IMR-90 (cell line): Measurements from ENCODE around the gene BRIP1. TPM values are rescaled to one million over a fixed set of nuclear protein-coding genes. Genes with fewer than 3 reads are reported as not detected.

ENCODE experiments used
- ATAC-seq: fragments of 200-7000 bp; cut with Tn5 transposase; 2 replicates; pipeline ENCODE4 v1.9.1; 2020; ENCODE audit warnings: low read depth, mild to moderate bottlenecking, moderate library complexity
- BruUV-seq: library from RNA; stranded (reverse); fragments of 400-500 nt; replicated peaks from 2 replicates; lab custom pipeline; 2021; lab: Mats Ljungman, UMichigan
- CTCF ChIA-PET: fragments of 300-600 bp; formaldehyde crosslinking; extraction: SDS; loops from one replicate; lab custom pipeline; 2021; ENCODE audit warnings: antibody characterized with exemption; lab: Yijun Ruan, JAX
- POLR2A ChIA-PET: fragments of 300-600 bp; sonication (Branson Sonifier 250); formaldehyde crosslinking; loops from one replicate; lab custom pipeline; 2022; ENCODE audit warnings: antibody characterized with exemption; ENCODE audit not compliant: unreplicated experiment; lab: Charles Lee
- DNase-seq: peaks from one replicate; pipeline ENCODE4 v3.0.0; 2013
- H2AFZ ChIP-seq: replicated peaks from 2 replicates; pipeline ENCODE3; 2013; ENCODE audit warnings: low read length, mild to moderate bottlenecking; ENCODE audit not compliant: poor library complexity
- H2AK5ac ChIP-seq: 2 replicates; pipeline ENCODE4 v1.6.1; 2013; ENCODE audit warnings: low read depth, low read length, inconsistent platforms
- H2AK9ac ChIP-seq: replicated peaks from 2 replicates; pipeline ENCODE3; 2013; ENCODE audit warnings: mild to moderate bottlenecking, low read depth, low read length, moderate library complexity; ENCODE audit not compliant: poor library complexity
- H2BK120ac ChIP-seq: 2 replicates; pipeline ENCODE4 v1.6.1; 2013; ENCODE audit warnings: low read depth, low read length, inconsistent platforms
- H2BK15ac ChIP-seq: 3 replicates; pipeline ENCODE4 v1.6.1; 2013; ENCODE audit warnings: low read depth, low read length, inconsistent platforms
- H2BK20ac ChIP-seq: 2 replicates; pipeline ENCODE4 v1.6.1; 2013; ENCODE audit warnings: low read depth, mild to moderate bottlenecking, inconsistent platforms, low read length, moderate library complexity
- H2BK5ac ChIP-seq: 2 replicates; pipeline ENCODE4 v1.6.1; 2013; ENCODE audit warnings: mild to moderate bottlenecking, low read depth, low read length, inconsistent platforms; ENCODE audit not compliant: poor library complexity, severe bottlenecking
- H3K14ac ChIP-seq: replicated peaks from 2 replicates; pipeline ENCODE4 v1.6.1; 2013; ENCODE audit warnings: low read depth, low read length, inconsistent platforms
- H3K18ac ChIP-seq: 2 replicates; pipeline ENCODE4 v1.6.1; 2013; ENCODE audit warnings: low read depth, low read length, control low read depth
- H3K23ac ChIP-seq: 2 replicates; pipeline ENCODE4 v1.6.1; 2013; ENCODE audit warnings: low read depth, low read length, inconsistent platforms
- H3K27ac ChIP-seq: 2 replicates; pipeline ENCODE4 v1.5.1; 2013; ENCODE audit warnings: mild to moderate bottlenecking, control low read depth, low read length; ENCODE audit not compliant: insufficient read depth
- H3K27me3 ChIP-seq: 2 replicates; pipeline ENCODE4 v1.6.1; 2013; ENCODE audit warnings: low read length; ENCODE audit not compliant: control insufficient read depth, insufficient read depth
- H3K36me3 ChIP-seq: 2 replicates; pipeline ENCODE4 v1.6.1; 2013; ENCODE audit warnings: low read length, mixed read lengths; ENCODE audit not compliant: control insufficient read depth, insufficient read depth
- H3K4ac ChIP-seq: 2 replicates; pipeline ENCODE4 v1.6.1; 2013; ENCODE audit warnings: low read depth, low read length, inconsistent platforms
- H3K4me1 ChIP-seq: 2 replicates; pipeline ENCODE4 v1.6.1; 2013; ENCODE audit warnings: low read length, mixed read lengths; ENCODE audit not compliant: control insufficient read depth, insufficient read depth
- H3K4me2 ChIP-seq: 2 replicates; pipeline ENCODE4 v1.6.1; 2013; ENCODE audit warnings: low read depth, mild to moderate bottlenecking, control low read depth, low read length, moderate library complexity
- H3K4me3 ChIP-seq: 2 replicates; pipeline ENCODE4 v1.5.1; 2013; ENCODE audit warnings: low read depth, mild to moderate bottlenecking, control low read depth, low read length, moderate library complexity; ENCODE audit not compliant: insufficient read depth
- H3K56ac ChIP-seq: 2 replicates; pipeline ENCODE4 v1.6.1; 2013; ENCODE audit warnings: low read length, inconsistent platforms; ENCODE audit not compliant: insufficient read depth; ENCODE audit errors: extremely low read depth
- H3K79me1 ChIP-seq, 2 experiments: 2 replicates each; pipeline ENCODE4 v1.6.1; 2013; ENCODE audit warnings: low read length in 2 of 2, inconsistent platforms in 1 of 2, low read depth in 1 of 2
- H3K9ac ChIP-seq: 2 replicates; pipeline ENCODE4 v1.6.1; 2013; ENCODE audit warnings: low read depth, low read length, control low read depth
- H3K9me1 ChIP-seq: 2 replicates; pipeline ENCODE4 v1.6.1; 2013; ENCODE audit warnings: low read length, inconsistent platforms; ENCODE audit not compliant: insufficient read depth
- H3K9me3 ChIP-seq: 2 replicates; pipeline ENCODE4 v1.6.1; 2013; ENCODE audit warnings: low read length; ENCODE audit not compliant: control insufficient read depth, insufficient read depth
- H4K20me1 ChIP-seq: 2 replicates; pipeline ENCODE4 v1.6.1; 2013; ENCODE audit warnings: low read length, inconsistent platforms; ENCODE audit not compliant: insufficient read depth
- H4K5ac ChIP-seq: 2 replicates; pipeline ENCODE4 v1.6.1; 2013; ENCODE audit warnings: mild to moderate bottlenecking, low read depth, low read length, control low read depth
- H4K8ac ChIP-seq, 2 experiments: 2 replicates each; pipeline ENCODE4 v1.6.1; 2013; ENCODE audit warnings: low read depth in 2 of 2, low read length in 2 of 2, control low read depth in 1 of 2, inconsistent platforms in 1 of 2
- H4K91ac ChIP-seq: 2 replicates; pipeline ENCODE4 v1.6.1; 2013; ENCODE audit warnings: low read depth, low read length, inconsistent platforms; ENCODE audit not compliant: insufficient read depth
- BHLHE40 ChIP-seq: fragments of 150-350 bp; IDR thresholded peaks from 2 replicates; pipeline ENCODE4 v1.6.1; 2016; ENCODE audit warnings: mild to moderate bottlenecking, low read depth, low read length
- MXI1 ChIP-seq: IDR thresholded peaks from 2 replicates; pipeline ENCODE4 v1.6.1; 2012; ENCODE audit warnings: low read depth, mild to moderate bottlenecking, low read length, moderate library complexity, borderline replicate concordance
- NFE2L2 ChIP-seq: fragments of 150-350 bp; IDR thresholded peaks from 2 replicates; pipeline ENCODE4 v1.6.1; 2016; ENCODE audit warnings: low read depth, mild to moderate bottlenecking, low read length
- POLR2A ChIP-seq: IDR thresholded peaks from 2 replicates; pipeline ENCODE4 v1.6.1; 2012; ENCODE audit warnings: mild to moderate bottlenecking, low read depth, low read length
- RAD21 ChIP-seq: IDR thresholded peaks from 2 replicates; pipeline ENCODE4 v1.6.1; 2012; ENCODE audit warnings: low read length, improper control_type of control experiment
- RCOR1 ChIP-seq: IDR thresholded peaks from 2 replicates; pipeline ENCODE4 v1.6.1; 2012; ENCODE audit warnings: mild to moderate bottlenecking, low read length, improper control_type of control experiment; ENCODE audit not compliant: insufficient replicate concordance
- RFX5 ChIP-seq: IDR thresholded peaks from 2 replicates; pipeline ENCODE4 v1.8.0; 2012; ENCODE audit warnings: low read depth, mild to moderate bottlenecking, low read length, moderate library complexity
- SMC3 ChIP-seq: fragments of 150-350 bp; IDR thresholded peaks from 2 replicates; pipeline ENCODE4 v1.6.1; 2016; ENCODE audit warnings: low read depth, mild to moderate bottlenecking, antibody characterized with exemption, low read length, moderate library complexity
- WGBS, 2 experiments: methylation state at CpG; one replicate each; pipeline versions ENCODE4 v1.1.5 to v1.1.7; 2013; ENCODE audit warnings: missing lambda C conversion rate in 2 of 2; ENCODE audit not compliant: insufficient read length in 1 of 2; ENCODE audit errors: extremely low coverage in 2 of 2; 5-methylcytosine and 5-hydroxymethylcytosine counted together
- dilution Hi-C: fragments of 300-500 bp; cut with HindIII; formaldehyde crosslinking; loops from one replicate; pipeline ENCODE4 v1.14.3; 2018; ENCODE audit warnings: low sequenced_read_pairs; ENCODE audit not compliant: unreplicated experiment
- in situ Hi-C: fragments of 300-500 bp; cut with MboI; formaldehyde crosslinking; loops from 3 replicates; pipeline ENCODE4 v1.14.3; 2019; ENCODE audit warnings: low sequenced_read_pairs, inconsistent platforms, mixed read lengths
- intact Hi-C: fragments of 100-400 bp; cut with micrococcal nuclease; formaldehyde crosslinking; loops from 2 replicates; pipeline ENCODE4 v1.10.0; 2022
- polyA plus RNA-seq, 3 experiments: library from polyadenylated mRNA; depleted of rRNA; stranded (reverse); fragments of >200 nt; gene quantifications; 2 replicates each; pipeline ENCODE4 v1.2.3, GENCODE V29; 2012; ENCODE audit warnings: low replicate concordance in 1 of 3
- total RNA-seq: library from RNA; depleted of rRNA; stranded (reverse); fragments of >200 nt; gene quantifications from 2 replicates; pipeline ENCODE4 v1.2.3, GENCODE V29; 2012

The BRIP1 gene
- total and polyA plus RNA-seq, 2 of the 4 experiments (the other 2 are of a cell fraction): 6.1 to 19.7 TPM

DNA sequence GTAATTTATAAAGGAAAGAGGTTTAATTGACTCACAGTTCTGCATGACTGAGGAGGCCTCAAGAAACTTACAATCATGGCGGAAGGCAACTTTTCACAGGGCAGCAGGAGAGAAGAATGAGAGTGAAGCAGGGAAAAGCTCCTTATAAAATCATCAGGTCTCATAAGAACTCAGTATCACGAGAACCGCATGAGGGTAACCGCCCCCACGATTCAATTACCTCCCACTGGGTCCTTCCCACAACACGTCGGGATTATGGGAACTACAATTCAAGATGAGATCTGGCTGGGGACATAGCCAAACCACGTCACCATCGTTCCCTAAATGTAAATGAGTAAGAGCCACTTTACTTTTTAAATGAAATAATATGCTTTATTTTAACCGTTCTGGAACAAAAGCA lies 182.4 kb downstream of the BRIP1 start:
- H3K4me2 ChIP-seq: no peak overlapping the region
- no peak overlapping the region for H4K91ac ChIP-seq
- H2AFZ ChIP-seq: no peak overlapping the region
- H3K56ac ChIP-seq: no peak overlapping the region
- no peak for DNase-seq
- WGBS, 2 experiments: no CpG with 5 or more reads among the region's 10 CpGs
- H3K4me1 ChIP-seq: no peaks in the 10 kb centered on the region
- dilution Hi-C loops (no loop called here), in situ Hi-C loops (no loop called here), intact Hi-C loops (no loop called here)
- no peak overlapping the region for H2BK120ac ChIP-seq
- no peak overlapping the region for H2AK9ac ChIP-seq
- H2AK5ac ChIP-seq: no peak overlapping the region
- BruUV-seq: no TSS peak
- no peaks in the 10 kb centered on the region for H3K36me3 ChIP-seq
- no peaks in the 10 kb centered on the region for H4K20me1 ChIP-seq
- no peak overlapping the region for H3K18ac ChIP-seq
- H3K9me1 ChIP-seq: no peaks in the 10 kb centered on the region
- H3K9me3 ChIP-seq: no peaks in the 10 kb centered on the region
- H3K4me3 ChIP-seq: no peak overlapping the region
- H2BK20ac ChIP-seq: no peak overlapping the region
- H3K14ac ChIP-seq: no peak overlapping the region
- ChIA-PET POLR2A (no interaction called here), CTCF (no interaction called here)
- H2BK15ac ChIP-seq: no peak overlapping the region
- ATAC-seq: no peak
- H3K9ac ChIP-seq: no peak overlapping the region
- no peak for TF ChIP-seq RCOR1
- TF ChIP-seq BHLHE40: no peak
- no peak for TF ChIP-seq MXI1
- no peak for TF ChIP-seq NFE2L2
- no peak for TF ChIP-seq SMC3
- TF ChIP-seq RAD21: no peak
- no peak for TF ChIP-seq RFX5
- no peak for TF ChIP-seq POLR2A
- no peak overlapping the region for H3K4ac ChIP-seq
- H3K27me3 ChIP-seq: no peaks in the 10 kb centered on the region
- H4K5ac ChIP-seq: no peak overlapping the region
- H3K79me1 ChIP-seq: no peaks in the 10 kb centered on the region
- H3K23ac ChIP-seq: no peak overlapping the region
- H2BK5ac ChIP-seq: no peak overlapping the region
- no peak overlapping the region for H4K8ac ChIP-seq
- H3K27ac ChIP-seq: no peak overlapping the region
